ENCODE data around the gene PPT2.
"Not testable (repeated sequence)": the region's sequence is repeated elsewhere in the genome, so short reads cannot be mapped to it uniquely, and the experiment has no call there.

Gene PPT2

GRCh38 chr6:32127717-32128592 lies 26.0 kb upstream of the PPT2 start, which contains the start of gene ATF6B:
Gene ATF6B (minus strand): TSS chr6:32128246. CDS start chr6:32128207, 39 bp downstream.
- DNase-seq (ENCODE audit: low spot score): peak; percentile 98

GRCh38 chr6:32128751-32129296 lies 25.1 kb upstream of the PPT2 start:
- DNase-seq (ENCODE audit: low spot score): no peak

GRCh38 chr6:32129297-32130088 lies 24.4 kb upstream of the PPT2 start:
- no peak for DNase-seq (ENCODE audit: low spot score)

GRCh38 chr6:32131439-32131948 lies 22.4 kb upstream of the PPT2 start:
- no peak for DNase-seq (ENCODE audit: low spot score)

DNA sequence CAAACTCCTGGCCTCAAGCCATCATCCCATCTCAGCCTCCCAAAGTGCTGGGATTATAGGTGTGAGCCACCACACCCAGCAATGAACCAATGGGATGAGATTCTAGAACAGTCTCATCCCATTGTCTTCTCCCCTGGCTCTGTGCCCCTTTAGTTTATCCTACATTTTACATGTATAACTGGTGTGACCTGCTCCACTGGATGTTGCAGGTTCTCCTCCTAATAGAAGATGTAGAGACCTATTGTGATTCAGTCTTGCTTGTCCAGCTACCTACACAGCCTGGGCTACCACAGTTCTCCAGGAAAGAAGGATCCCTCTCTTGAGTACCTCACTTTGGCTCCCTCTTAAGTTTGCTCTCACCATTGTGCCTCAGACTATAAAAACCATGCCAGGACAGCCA lies 21.8 kb upstream of the PPT2 start:
- no peak for DNase-seq (ENCODE audit: low spot score)

DNA sequence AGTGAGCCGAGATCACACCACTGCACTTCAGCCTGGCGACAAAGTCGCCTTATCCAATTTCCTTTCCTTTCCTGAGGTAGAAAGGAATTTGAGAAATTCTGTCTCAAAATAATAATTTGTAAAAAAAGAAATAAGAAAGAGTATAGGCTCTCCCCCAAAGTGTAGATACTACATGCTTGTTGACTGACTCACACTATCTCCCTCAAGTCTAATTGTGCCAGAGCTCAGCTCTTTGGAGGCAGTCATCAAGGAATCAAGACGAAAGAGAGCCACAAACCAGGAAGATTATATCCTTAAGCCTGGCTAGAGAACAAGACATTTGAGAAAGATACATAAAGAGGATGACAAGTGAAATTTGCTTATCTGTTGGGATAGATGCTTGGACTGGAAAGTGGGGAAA lies 20.2 kb upstream of the PPT2 start:
- DNase-seq (ENCODE audit: low spot score): no peak

DNA sequence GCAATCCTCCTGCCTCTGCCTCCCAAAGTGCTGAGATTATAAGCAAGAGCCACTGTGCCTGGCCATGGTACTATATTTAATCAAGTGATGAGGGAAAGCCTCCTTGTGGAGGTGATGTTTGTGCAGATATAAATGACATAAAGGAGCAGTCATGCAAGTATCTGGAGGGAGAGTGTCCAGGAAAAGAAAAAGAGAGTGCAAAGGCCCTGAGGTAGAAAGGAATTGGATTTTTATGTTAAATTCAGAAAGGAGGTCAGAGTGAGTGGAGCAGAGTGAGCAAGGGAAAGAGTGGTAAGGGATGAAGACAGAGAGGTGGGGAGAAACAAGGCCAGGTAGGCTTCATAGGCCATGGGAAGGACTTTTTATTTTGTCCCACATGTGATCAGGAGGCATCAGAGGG lies 16.5 kb upstream of the PPT2 start:
- no peak for DNase-seq (ENCODE audit: low spot score)

- DNase-seq (ENCODE audit: low spot score): no peak
Measured at GRCh38 chr6:32139590-32139989, 14.4 kb upstream of the PPT2 start.

GRCh38 chr6:32140420-32141046 lies 13.4 kb upstream of the PPT2 start:
- DNase-seq (ENCODE audit: low spot score): no peak

GRCh38 chr6:32144238-32144637 lies 9.7 kb upstream of the PPT2 start:
- DNase-seq (ENCODE audit: low spot score): not testable (repeated sequence)

- DNase-seq (ENCODE audit: low spot score): no peak
Measured at GRCh38 chr6:32146287-32146686, 7.7 kb upstream of the PPT2 start.

- no peak for DNase-seq (ENCODE audit: low spot score)
Measured at GRCh38 chr6:32146687-32147086, 7.3 kb upstream of the PPT2 start.

DNA sequence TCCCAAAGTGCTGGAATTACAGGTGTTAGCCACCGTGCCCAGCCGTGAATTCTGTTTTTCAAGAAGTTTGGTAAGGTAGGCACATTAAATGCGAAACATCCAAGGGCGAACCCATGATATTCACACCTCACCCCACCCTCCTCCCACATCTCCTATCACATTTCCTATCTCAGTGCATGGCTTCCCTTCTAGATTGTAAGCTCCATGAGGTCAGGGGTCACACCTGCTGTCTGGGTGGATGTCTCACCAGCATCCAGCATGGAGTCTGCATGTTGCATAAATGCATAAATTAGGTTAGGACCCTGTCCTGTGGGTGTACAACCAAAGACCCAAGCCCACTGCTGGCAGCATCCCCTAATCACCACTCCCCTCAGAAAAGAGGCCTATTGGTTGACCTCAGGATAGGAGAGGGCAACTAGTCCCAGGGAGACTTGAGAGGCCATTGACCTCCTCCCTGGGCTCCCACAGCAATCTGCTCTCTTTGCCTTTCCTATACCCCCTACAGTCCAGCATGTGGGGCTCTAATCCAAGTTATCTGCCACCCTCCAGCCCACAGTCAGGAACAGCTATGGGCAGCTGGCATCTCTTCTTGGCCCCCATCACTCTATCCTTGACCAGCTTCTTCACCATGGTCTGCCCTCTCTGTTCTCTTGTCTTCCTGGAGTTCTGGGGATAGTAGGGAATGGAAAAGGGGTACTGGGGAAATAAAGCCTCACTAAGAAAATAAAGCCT lies 6.4 kb upstream of the PPT2 start:
- DNase-seq (ENCODE audit: low spot score): no peak

GRCh38 chr6:32148289-32149091 lies 5.5 kb upstream of the PPT2 start:
- DNase-seq (ENCODE audit: low spot score): no peak

DNA sequence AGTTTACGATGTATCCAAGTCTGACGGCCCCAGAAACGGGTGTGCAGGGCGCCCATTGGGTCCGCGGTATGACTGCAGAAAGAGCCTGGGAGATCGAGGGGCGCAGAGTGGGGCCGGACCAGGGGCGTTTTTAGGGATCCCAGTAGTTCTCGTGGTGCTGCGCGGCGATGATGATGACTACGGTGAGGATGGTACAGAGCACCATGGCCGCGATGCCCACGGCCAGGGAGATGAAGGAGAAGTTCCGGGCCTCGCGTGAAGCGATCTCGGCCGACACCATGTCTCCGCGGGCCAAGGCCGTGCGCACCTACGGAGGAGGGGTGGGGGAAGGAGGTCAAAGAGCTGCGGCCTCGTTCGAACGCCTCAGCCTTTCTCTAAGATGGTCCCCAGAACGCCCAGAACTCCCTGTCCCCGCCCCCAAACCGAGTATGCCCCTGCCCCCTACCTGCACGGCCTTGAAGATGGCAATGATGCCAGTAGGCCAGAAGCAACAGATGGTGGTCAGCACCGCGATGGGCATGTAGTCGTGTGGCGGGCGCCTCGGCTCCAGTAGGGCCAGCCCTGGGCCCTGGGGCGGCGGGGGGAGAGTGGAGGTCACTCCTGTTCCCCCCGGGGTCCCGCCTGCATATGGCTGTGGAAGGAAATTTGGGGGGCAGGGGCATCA lies 4.7 kb upstream of the PPT2 start:
- DNase-seq (ENCODE audit: low spot score): no peak

- no peak for DNase-seq (ENCODE audit: low spot score)
Measured at GRCh38 chr6:32149932-32150870, 3.7 kb upstream of the PPT2 start.

GRCh38 chr6:32151181-32151862 lies 2.6 kb upstream of the PPT2 start:
- DNase-seq (ENCODE audit: low spot score): no peak

Measured in AG08396 (cell line).